Measurements from ENCODE around the gene SRRT. TPM values are rescaled to one million over a fixed set of nuclear protein-coding genes. Genes with fewer than 3 reads are reported as not detected.

The SRRT gene
- total and polyA plus RNA-seq, 4 experiments from 2014 or later, result 37.8 to 272 (median 175) TPM

GRCh38 chr7:100886142-100886935 is 11.4 kb downstream of the SRRT start:
- Histone ChIP-seq H3K4me3 (ENCODE audit: low read length in 2 of 2) (no peak overlapping the region), H3K27me3 (ENCODE audit: insufficient read depth, low read length) (no peaks in the 10 kb centered on the region), H3K4me1 (ENCODE audit: insufficient read depth, low read length) (peaks cover 51% of the 10 kb centered on the region), H3K9me3 (ENCODE audit: control insufficient read depth in 1 of 2, low read length in 2 of 2) (no peaks in the 10 kb centered on the region), H3K27ac (ENCODE audit: low read depth, low read length) (peak overlapping the region; percentile 36), H3K36me3 (ENCODE audit: insufficient read depth, low read length) (peaks cover 61% of the 10 kb centered on the region)
- Mint-ChIP-seq H3K9me3 (peaks cover 0 to 10% (median 0%) of the 10 kb centered on the region in 8 donors), H3K36me3 (peaks cover 58 to 65% of the 10 kb centered on the region in 2 donors), H3K27me3 (peaks cover 2% of the 10 kb centered on the region in 2 donors), H3K4me1 (peaks cover 31 to 62% (median 47%) of the 10 kb centered on the region in 4 donors), H3K27ac (peak overlapping the region; percentile 57 to 97 (median 93)), H3K4me3 (peak overlapping the region in 7 of 8 donors; percentile 1 to 95 (median 13))
- POLR2A ChIA-PET (ENCODE audit: partially characterized antibody), result interaction anchor here (0.6 to 7.1 kb wide), 4 partner anchors 10 to 457 kb away, joined by 3 to 243 read pairs (median 20); partner anchors contain the start of genes MEPCE, SLC12A9 and SRRT
- CTCF ChIA-PET (ENCODE audit: partially characterized antibody), result interaction anchor here (1.1 to 1.9 kb wide), 3 partner anchors 34 to 306 kb away, joined by 3 to 6 read pairs (median 4); partner anchors contain the start of genes POP7 and SLC12A9
- intact Hi-C loops (cut with micrococcal nuclease), result loop anchor here (5.0 kb wide), 2 partner anchors 49 to 281 kb away; partner anchors contain the start of gene VGF
- no peak for DNase-seq

- POLR2A ChIA-PET (ENCODE audit: partially characterized antibody), result interaction anchor here (0.7 to 7.1 kb wide), 9 partner anchors 11 to 968 kb away, joined by 3 to 243 read pairs (median 4); partner anchors contain the start of genes AP4M1, MCM7, MEPCE and POP7
- Mint-ChIP-seq H3K36me3 (peaks cover 55 to 60% of the 10 kb centered on the region in 2 donors), H3K9me3 (peaks cover 0 to 10% (median 0%) of the 10 kb centered on the region in 8 donors), H3K4me3 (peak overlapping the region; percentile 81 to 95 (median 87)), H3K27me3 (peaks cover 5 to 9% of the 10 kb centered on the region in 2 donors), H3K4me1 (peaks cover 33 to 65% (median 50%) of the 10 kb centered on the region in 4 donors), H3K27ac (peak overlapping the region; percentile 92 to 98 (median 95))
- peaks cover 54% of the 10 kb centered on the region for H3K36me3 ChIP-seq (ENCODE audit: insufficient read depth, low read length)
- peak in 2 of 5 donors; percentile 32 to 45 for DNase-seq
- H3K4me1 ChIP-seq (ENCODE audit: insufficient read depth, low read length), result peaks cover 53% of the 10 kb centered on the region
- CTCF ChIA-PET (ENCODE audit: partially characterized antibody), result interaction anchor here (1.1 to 1.9 kb wide), 4 partner anchors 12 to 305 kb away, joined by 3 to 6 read pairs (median 5); partner anchors contain the start of genes POP7, SLC12A9 and SRRT
- intact Hi-C loops (cut with micrococcal nuclease), result loop anchor here (1.0 to 5.0 kb wide), 3 partner anchors 12 to 280 kb away; partner anchors contain the start of genes SRRT and VGF
- peak overlapping the region in 1 of 2 donors; percentile 63 for H3K4me3 ChIP-seq (ENCODE audit: low read length in 2 of 2)
- H3K9me3 ChIP-seq (ENCODE audit: control insufficient read depth in 1 of 2, low read length in 2 of 2), result no peaks in the 10 kb centered on the region
- peak overlapping the region; percentile 81 for H3K27ac ChIP-seq (ENCODE audit: low read depth, low read length)
- no peaks in the 10 kb centered on the region for H3K27me3 ChIP-seq (ENCODE audit: insufficient read depth, low read length)
These were observed 12.1 kb downstream of the SRRT start for GRCh38 chr7:100886936-100887515.

GRCh38 chr7:100887516-100888290 is 12.8 kb downstream of the SRRT start:
- POLR2A ChIA-PET (ENCODE audit: partially characterized antibody), result interaction anchor here (0.7 to 7.1 kb wide), 10 partner anchors 12 to 968 kb away, joined by 3 to 243 read pairs (median 4); partner anchors contain the start of genes AP4M1, MCM7, MEPCE and POP7
- Mint-ChIP-seq H3K27me3 (peaks cover 6 to 11% of the 10 kb centered on the region in 2 donors), H3K4me3 (peak overlapping the region; percentile 81 to 95 (median 87)), H3K27ac (peak overlapping the region; percentile 92 to 98 (median 95)), H3K9me3 (peaks cover 0 to 10% (median 0%) of the 10 kb centered on the region in 8 donors), H3K36me3 (peaks cover 55 to 56% of the 10 kb centered on the region in 2 donors), H3K4me1 (peaks cover 34 to 68% (median 50%) of the 10 kb centered on the region in 4 donors)
- H3K27me3 ChIP-seq (ENCODE audit: insufficient read depth, low read length), result no peaks in the 10 kb centered on the region
- peak; percentile 66 to 84 (median 73) for DNase-seq
- peak overlapping the region in 1 of 2 donors; percentile 63 for H3K4me3 ChIP-seq (ENCODE audit: low read length in 2 of 2)
- CTCF ChIA-PET (ENCODE audit: partially characterized antibody), result interaction anchor here (1.1 to 2.6 kb wide), 7 partner anchors 10 to 304 kb away, joined by 3 to 18 read pairs (median 4); partner anchors contain the start of genes POP7, SLC12A9 and SRRT
- H3K4me1 ChIP-seq (ENCODE audit: insufficient read depth, low read length), result peaks cover 53% of the 10 kb centered on the region
- intact Hi-C loops (cut with micrococcal nuclease), result loop anchor here (1.0 to 5.0 kb wide), 5 partner anchors 12 to 459 kb away; partner anchors contain the start of genes FIS1, MEPCE, SRRT and VGF
- H3K36me3 ChIP-seq (ENCODE audit: insufficient read depth, low read length), result peaks cover 48% of the 10 kb centered on the region
- H3K9me3 ChIP-seq (ENCODE audit: control insufficient read depth in 1 of 2, low read length in 2 of 2), result no peaks in the 10 kb centered on the region
- H3K27ac ChIP-seq (ENCODE audit: low read depth, low read length), result peak overlapping the region; percentile 81

- H3K4me3 Mint-ChIP-seq, result peak overlapping the region; percentile 81 to 95 (median 87)
- POLR2A ChIA-PET (ENCODE audit: partially characterized antibody), result interaction anchor here (1.0 to 7.1 kb wide), 9 partner anchors 12 to 460 kb away, joined by 3 to 243 read pairs (median 5); partner anchors contain the start of genes MEPCE, POP7, SLC12A9 and SRRT
- Histone ChIP-seq H3K27ac (ENCODE audit: low read depth, low read length) (peak overlapping the region; percentile 81), H3K9me3 (ENCODE audit: control insufficient read depth in 1 of 2, low read length in 2 of 2) (no peaks in the 10 kb centered on the region), H3K4me3 (ENCODE audit: low read length in 2 of 2) (peak overlapping the region; percentile 0 to 63), H3K4me1 (ENCODE audit: insufficient read depth, low read length) (peaks cover 53% of the 10 kb centered on the region), H3K27me3 (ENCODE audit: insufficient read depth, low read length) (no peaks in the 10 kb centered on the region), H3K36me3 (ENCODE audit: insufficient read depth, low read length) (peaks cover 41% of the 10 kb centered on the region)
- peaks cover 31 to 71% (median 47%) of the 10 kb centered on the region in 4 donors for H3K4me1 Mint-ChIP-seq
- H3K36me3 Mint-ChIP-seq, result peaks cover 49 to 50% of the 10 kb centered on the region in 2 donors
- H3K9me3 Mint-ChIP-seq, result peaks cover 0 to 10% (median 0%) of the 10 kb centered on the region in 8 donors
- H3K27me3 Mint-ChIP-seq, result peaks cover 9 to 15% of the 10 kb centered on the region in 2 donors
- DNase-seq, result peak in 1 of 5 donors; percentile 36
- CTCF ChIA-PET (ENCODE audit: partially characterized antibody), result interaction anchor here (1.1 to 2.6 kb wide), 6 partner anchors 9 to 192 kb away, joined by 3 to 18 read pairs (median 6); partner anchors contain the start of genes POP7, SLC12A9 and SRRT
- intact Hi-C loops (cut with micrococcal nuclease), result loop anchor here (2.0 to 5.0 kb wide), 4 partner anchors 51 to 460 kb away; partner anchors contain the start of genes FIS1, MEPCE, VGF and ZCWPW1
- H3K27ac Mint-ChIP-seq, result peak overlapping the region; percentile 92 to 98 (median 95)
These were observed 13.5 kb downstream of the SRRT start for GRCh38 chr7:100888291-100888987.

GRCh38 chr7:100888988-100889750 is 14.3 kb downstream of the SRRT start, which contains the start of gene UFSP1:
Gene UFSP1, minus strand, starts transcription at chr7:100889715. Its CDS starts 444 bp downstream, at chr7:100889271.
- H3K4me3 ChIP-seq (ENCODE audit: low read length in 2 of 2), result peak within 1 kb of the TSS; percentile 61 to 70
- H3K27me3 ChIP-seq (ENCODE audit: insufficient read depth, low read length), result no peaks in the 10 kb centered on the region
- peaks cover 48% of the 10 kb centered on the region for H3K4me1 ChIP-seq (ENCODE audit: insufficient read depth, low read length)
- peak within 1 kb of the TSS; percentile 81 for H3K27ac ChIP-seq (ENCODE audit: low read depth, low read length)
- ChIA-PET POLR2A (ENCODE audit: partially characterized antibody) (interaction anchor here (0.6 to 7.1 kb wide), 21 partner anchors 11 to 1474 kb away, joined by 3 to 243 read pairs (median 5); partner anchors contain the start of genes AP4M1, FBXO24, LRCH4 and MEPCE), CTCF (ENCODE audit: partially characterized antibody) (interaction anchor here (0.7 to 2.6 kb wide), 14 partner anchors 9 to 355 kb away, joined by 3 to 18 read pairs (median 4); partner anchors contain the start of genes FIS1, PLOD3, POP7 and SLC12A9)
- Mint-ChIP-seq H3K27ac (peak within 1 kb of the TSS; percentile 92 to 98 (median 95)), H3K9me3 (peaks cover 0 to 10% (median 0%) of the 10 kb centered on the region in 8 donors), H3K4me1 (peaks cover 31 to 71% (median 44%) of the 10 kb centered on the region in 4 donors), H3K36me3 (peaks cover 43% of the 10 kb centered on the region in 2 donors), H3K27me3 (peaks cover 11 to 17% of the 10 kb centered on the region in 2 donors), H3K4me3 (peak within 1 kb of the TSS; percentile 85 to 95 (median 88))
- no peaks in the 10 kb centered on the region for H3K9me3 ChIP-seq (ENCODE audit: control insufficient read depth in 1 of 2, low read length in 2 of 2)
- peaks cover 33% of the 10 kb centered on the region for H3K36me3 ChIP-seq (ENCODE audit: insufficient read depth, low read length)
- DNase-seq, result peak in 1 of 5 donors; percentile 43
- intact Hi-C loops (cut with micrococcal nuclease), result loop anchor here (1.0 to 5.0 kb wide), 5 partner anchors 37 to 460 kb away; partner anchors contain the start of genes FIS1, MEPCE, SLC12A9 and VGF
